Left kidney (tissue), 8 donors: ENCODE results near the gene POLR3A. TPM values are rescaled to one million over a fixed set of nuclear protein-coding genes. Genes with fewer than 3 reads are reported as not detected.
"Not testable (repeated sequence)": the region's sequence is repeated elsewhere in the genome, so short reads cannot be mapped to it uniquely, and the experiment has no call there.

Source experiments
- DNase-seq: peaks from one replicate; pipeline ENCODE4 v3.0.0-alpha.2; 2013
- long read RNA-seq, 8 donors: transcript quantifications; one replicate each; lab custom pipeline, GENCODE V29; 2026
- polyA plus RNA-seq: library from polyadenylated mRNA; unstranded; fragments of 120-200 nt; gene quantifications from one replicate; pipeline ENCODE4 v1.2.1, GENCODE V29; 2013; ENCODE audit not compliant: insufficient read length

The POLR3A gene
- 20.3 TPM for polyA plus RNA-seq
- long read RNA-seq, donor 1, full-length matches to known transcripts: 1 of 7,709 reads
- long read RNA-seq, donor 1, partial matches to known transcripts: 5,828 of 7,709 reads
- long read RNA-seq, donor 1, other reads (novel, unspliced or antisense): 1,880 of 7,709 reads
- long read RNA-seq, donor 2, full-length matches to known transcripts: 2 of 7,637 reads
- long read RNA-seq, donor 2, partial matches to known transcripts: 6,862 of 7,637 reads
- long read RNA-seq, donor 2, other reads (novel, unspliced or antisense): 773 of 7,637 reads
- long read RNA-seq, donor 3, full-length matches to known transcripts: 1 of 5,161 reads
- long read RNA-seq, donor 3, partial matches to known transcripts: 4,423 of 5,161 reads
- long read RNA-seq, donor 3, other reads (novel, unspliced or antisense): 737 of 5,161 reads
- long read RNA-seq, donor 4, partial matches to known transcripts: 2,275 of 3,321 reads
- long read RNA-seq, donor 4, other reads (novel, unspliced or antisense): 1,046 of 3,321 reads
- long read RNA-seq, donor 5, full-length matches to known transcripts: 1 of 13,588 reads
- long read RNA-seq, donor 5, partial matches to known transcripts: 10,747 of 13,588 reads
- long read RNA-seq, donor 5, other reads (novel, unspliced or antisense): 2,840 of 13,588 reads
- long read RNA-seq, donor 6, partial matches to known transcripts: 5,063 of 9,464 reads
- long read RNA-seq, donor 6, other reads (novel, unspliced or antisense): 4,401 of 9,464 reads
- long read RNA-seq, donor 7: 0 reads
- long read RNA-seq, donor 8, full-length matches to known transcripts: 2 of 3,555 reads
- long read RNA-seq, donor 8, partial matches to known transcripts: 3,138 of 3,555 reads
- long read RNA-seq, donor 8, other reads (novel, unspliced or antisense): 415 of 3,555 reads

- DNase-seq: peak; percentile 94
These were observed at the start of gene POLR3A for GRCh38 chr10:78029269-78030226. POLR3A (minus strand) TSS chr10:78029515; CDS start chr10:78029407, 108 bp downstream.

- DNase-seq: no peak
These were observed 49.4 kb upstream of the POLR3A start for GRCh38 chr10:78078539-78079330.

- DNase-seq: not testable (repeated sequence)
These were observed 46.5 kb upstream of the POLR3A start for GRCh38 chr10:78075806-78076205.

GRCh38 chr10:78072504-78072903, 43.2 kb upstream of the POLR3A start:
- no peak for DNase-seq

GRCh38 chr10:78071857-78072179, 42.5 kb upstream of the POLR3A start:
- DNase-seq: no peak

GRCh38 chr10:78071140-78071856, 42.0 kb upstream of the POLR3A start:
- DNase-seq: no peak

GRCh38 chr10:78070726-78071125, 41.4 kb upstream of the POLR3A start:
- DNase-seq: no peak

GRCh38 chr10:78070064-78070463, 40.7 kb upstream of the POLR3A start:
- DNase-seq: not testable (repeated sequence)

GRCh38 chr10:78069151-78069550, 39.8 kb upstream of the POLR3A start:
- DNase-seq: no peak

GRCh38 chr10:78066728-78067430, 37.6 kb upstream of the POLR3A start:
- no peak for DNase-seq

GRCh38 chr10:78066012-78066411, 36.7 kb upstream of the POLR3A start:
- DNase-seq: no peak

- no peak for DNase-seq
These were observed 36.3 kb upstream of the POLR3A start for GRCh38 chr10:78065611-78066010.

GRCh38 chr10:78064919-78065318, 35.6 kb upstream of the POLR3A start:
- DNase-seq: not testable (repeated sequence)

GRCh38 chr10:78063236-78063635, 33.9 kb upstream of the POLR3A start:
- no peak for DNase-seq

- DNase-seq: no peak
These were observed 33.0 kb upstream of the POLR3A start for GRCh38 chr10:78062296-78062695.

GRCh38 chr10:78059906-78060702, 30.8 kb upstream of the POLR3A start:
- DNase-seq: no peak

- no peak for DNase-seq
These were observed 29.2 kb upstream of the POLR3A start for GRCh38 chr10:78058562-78058961.

- DNase-seq: peak; percentile 36
These were observed 24.0 kb upstream of the POLR3A start for GRCh38 chr10:78053211-78053868.
